ENCODE data around the gene NOC2L.

- no peak for TF ChIP-seq CTCF (IDR thresholded peaks at IDR 0.05; ENCODE audit: low read length)
- no peak for TF ChIP-seq EZH2 (IDR thresholded peaks at IDR 0.05; ENCODE audit: borderline replicate concordance, low read length)
These were observed 20.2 kb downstream of the NOC2L start for GRCh38 chr1:938711-939489.

Measured in OCI-LY1 (cell line).